ENCODE results near the gene SMOC2.

GRCh38 chr6:168418711-168419121, 22.3 kb upstream of the SMOC2 start:
- TF ChIP-seq CTCF (IDR thresholded peaks at IDR 0.05; ENCODE audit: poor library complexity) (no peak), EZH2phosphoT487 (IDR thresholded peaks at IDR 0.05; ENCODE audit: low read depth, severe bottlenecking, unreplicated experiment) (no peak)
